Stimulated activated CD8-positive, alpha-beta memory T cell treated with anti-CD3 and anti-CD28 coated beads, Interleukin-15, amount 100 ng/mL, for 1 hour (primary cell): ENCODE measurements around the gene ALOX12.
"Not testable (repeated sequence)": the region's sequence is repeated elsewhere in the genome, so short reads cannot be mapped to it uniquely, and the experiment has no call there.

ENCODE experiments used
- DNase-seq: peaks from one replicate; pipeline ENCODE4 v3.0.0-alpha.2; 2020; ENCODE audit warnings: low read depth

The ALOX12 gene

GRCh38 chr17:7046127-7046724 is 50.4 kb downstream of the ALOX12 start:
- DNase-seq = no peak

GRCh38 chr17:7046725-7047397 is 51.0 kb downstream of the ALOX12 start:
- DNase-seq = not testable (repeated sequence)

GRCh38 chr17:7047566-7047965 is 51.7 kb downstream of the ALOX12 start:
- DNase-seq = no peak

- DNase-seq = no peak
Measured at GRCh38 chr17:7048968-7049367, 53.1 kb downstream of the ALOX12 start.

- not testable (repeated sequence) for DNase-seq
Measured at GRCh38 chr17:7050583-7050982, 54.7 kb downstream of the ALOX12 start.

DNA sequence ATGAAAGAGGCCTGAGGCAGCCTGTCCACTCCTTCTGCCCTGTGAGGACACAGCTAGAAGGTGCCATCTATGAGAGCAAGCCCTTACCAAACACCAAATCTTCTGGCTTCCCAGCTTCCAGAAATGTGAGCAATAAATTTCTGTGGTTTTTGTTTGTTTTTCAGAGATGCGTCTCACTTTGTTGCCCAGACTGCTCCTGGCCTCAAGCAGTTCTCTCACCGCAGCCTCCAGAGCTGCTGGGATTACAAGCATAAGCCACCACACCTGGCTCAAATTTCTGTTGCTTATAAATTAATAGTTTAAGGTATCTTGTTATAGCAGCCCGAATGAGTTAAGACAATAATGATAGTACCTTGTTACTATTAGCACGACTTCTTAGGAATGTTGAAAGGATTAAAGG is 60.5 kb downstream of the ALOX12 start:
- no peak for DNase-seq

- no peak for DNase-seq
Measured at GRCh38 chr17:7058831-7059447, 63.1 kb downstream of the ALOX12 start.
